Smooth muscle cell (in vitro differentiated cells): Measurements from ENCODE around the gene RHCE. TPM values are rescaled to one million over a fixed set of nuclear protein-coding genes. Genes with fewer than 3 reads are reported as not detected.
"Not testable (repeated sequence)": the region's sequence is repeated elsewhere in the genome, so short reads cannot be mapped to it uniquely, and the experiment has no call there.

Source experiments
- DNase-seq: peaks from one replicate; lab custom pipeline; 2025; ENCODE audit not compliant: unreplicated experiment; lab: John Stamatoyannopoulos, UW
- H2AFZ ChIP-seq: fragments of 200-600 bp; sonication (generic); 2 replicates; pipeline ENCODE4 v1.6.0; 2016; ENCODE audit warnings: antibody characterized with exemption, low read depth, mild to moderate bottlenecking
- H3F3A ChIP-seq: fragments of 200-600 bp; sonication (generic); 2 replicates; pipeline ENCODE4 v1.6.0; 2017; ENCODE audit warnings: antibody characterized with exemption, low read depth
- H3K27ac ChIP-seq: fragments of 200-600 bp; sonication (generic); 2 replicates; pipeline ENCODE4 v1.5.1; 2016; ENCODE audit warnings: low read depth, mild to moderate bottlenecking
- H3K27me3 ChIP-seq: fragments of 200-600 bp; sonication (generic); 2 replicates; pipeline ENCODE4 v1.6.1; 2016; ENCODE audit warnings: low read depth, mild to moderate bottlenecking
- H3K36me3 ChIP-seq: fragments of 200-600 bp; sonication (generic); 2 replicates; pipeline ENCODE4 v1.5.1; 2016; ENCODE audit warnings: low read depth
- H3K4me1 ChIP-seq: fragments of 200-600 bp; sonication (generic); 2 replicates; pipeline ENCODE4 v1.5.1; 2016; ENCODE audit warnings: low read depth
- H3K4me2 ChIP-seq: fragments of 200-600 bp; sonication (generic); 2 replicates; pipeline ENCODE4 v1.6.0; 2016; ENCODE audit warnings: mild to moderate bottlenecking
- H3K4me3 ChIP-seq: fragments of 200-600 bp; sonication (generic); 2 replicates; pipeline ENCODE4 v1.5.1; 2016; ENCODE audit warnings: mild to moderate bottlenecking
- H3K79me2 ChIP-seq: fragments of 200-600 bp; sonication (generic); 2 replicates; pipeline ENCODE4 v1.6.0; 2016; ENCODE audit warnings: low read depth, mild to moderate bottlenecking
- H3K9ac ChIP-seq: fragments of 200-600 bp; sonication (generic); 2 replicates; pipeline ENCODE4 v1.6.0; 2016; ENCODE audit warnings: low read depth
- H3K9me3 ChIP-seq: fragments of 200-600 bp; sonication (generic); replicated peaks from 2 replicates; pipeline ENCODE4 v1.5.1; 2016; ENCODE audit warnings: low read depth
- H4K20me1 ChIP-seq: fragments of 200-600 bp; sonication (generic); 2 replicates; pipeline ENCODE4 v1.6.0; 2016; ENCODE audit warnings: low read depth
- WGBS: methylation state at CpG from one replicate; pipeline ENCODE4 v1.1.7; 2016; ENCODE audit warnings: low lambda C conversion rate; 5-methylcytosine and 5-hydroxymethylcytosine counted together
- polyA plus RNA-seq: library from polyadenylated mRNA; unstranded; fragments of >200 nt; fragmentation: Nextera tagmentation; extraction: Ambion mirVana; gene quantifications from 2 replicates; pipeline ENCODE4 v1.2.1, GENCODE V29; 2016
- total RNA-seq: library from RNA; depleted of rRNA; stranded (reverse); fragments of >200 nt; gene quantifications from 2 replicates; pipeline ENCODE4 v1.2.3, GENCODE V29; 2014
- TF ChIP-seq, protein P1 (sequence below): fragments of 200-600 bp; sonication (generic); IDR thresholded peaks from 2 replicates; pipeline ENCODE4 v1.5.1; 2017; ENCODE audit warnings: borderline replicate concordance, mild to moderate bottlenecking, antibody characterized with exemption; ENCODE audit not compliant: insufficient read depth, poor library complexity, severe bottlenecking

The RHCE gene
- total and polyA plus RNA-seq, 2 experiments from 2014 or later = 0.45 to 4.9 TPM

GRCh38 chr1:25450891-25451290 is 30.3 kb upstream of the RHCE start:
- H3K4me3 ChIP-seq = no peak overlapping the region
- DNase-seq = no peak
- no peak overlapping the region for H3K4me2 ChIP-seq
- H3K36me3 ChIP-seq = peaks cover 3% of the 10 kb centered on the region
- H3K9me3 ChIP-seq = no peaks in the 10 kb centered on the region
- H3K27me3 ChIP-seq = no peaks in the 10 kb centered on the region
- H4K20me1 ChIP-seq = peaks cover 56% of the 10 kb centered on the region
- H3K27ac ChIP-seq = no peak overlapping the region
- WGBS = 98% methylated on average over 2 of the region's 2 CpGs
- TF ChIP-seq, protein P1, sequence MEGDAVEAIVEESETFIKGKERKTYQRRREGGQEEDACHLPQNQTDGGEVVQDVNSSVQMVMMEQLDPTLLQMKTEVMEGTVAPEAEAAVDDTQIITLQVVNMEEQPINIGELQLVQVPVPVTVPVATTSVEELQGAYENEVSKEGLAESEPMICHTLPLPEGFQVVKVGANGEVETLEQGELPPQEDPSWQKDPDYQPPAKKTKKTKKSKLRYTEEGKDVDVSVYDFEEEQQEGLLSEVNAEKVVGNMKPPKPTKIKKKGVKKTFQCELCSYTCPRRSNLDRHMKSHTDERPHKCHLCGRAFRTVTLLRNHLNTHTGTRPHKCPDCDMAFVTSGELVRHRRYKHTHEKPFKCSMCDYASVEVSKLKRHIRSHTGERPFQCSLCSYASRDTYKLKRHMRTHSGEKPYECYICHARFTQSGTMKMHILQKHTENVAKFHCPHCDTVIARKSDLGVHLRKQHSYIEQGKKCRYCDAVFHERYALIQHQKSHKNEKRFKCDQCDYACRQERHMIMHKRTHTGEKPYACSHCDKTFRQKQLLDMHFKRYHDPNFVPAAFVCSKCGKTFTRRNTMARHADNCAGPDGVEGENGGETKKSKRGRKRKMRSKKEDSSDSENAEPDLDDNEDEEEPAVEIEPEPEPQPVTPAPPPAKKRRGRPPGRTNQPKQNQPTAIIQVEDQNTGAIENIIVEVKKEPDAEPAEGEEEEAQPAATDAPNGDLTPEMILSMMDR = no peak
- H3K79me2 ChIP-seq = peaks cover 39% of the 10 kb centered on the region
- H3F3A ChIP-seq = no peaks in the 10 kb centered on the region
- no peak overlapping the region for H3K9ac ChIP-seq
- H2AFZ ChIP-seq = no peak overlapping the region
- H3K4me1 ChIP-seq = no peaks in the 10 kb centered on the region

DNA sequence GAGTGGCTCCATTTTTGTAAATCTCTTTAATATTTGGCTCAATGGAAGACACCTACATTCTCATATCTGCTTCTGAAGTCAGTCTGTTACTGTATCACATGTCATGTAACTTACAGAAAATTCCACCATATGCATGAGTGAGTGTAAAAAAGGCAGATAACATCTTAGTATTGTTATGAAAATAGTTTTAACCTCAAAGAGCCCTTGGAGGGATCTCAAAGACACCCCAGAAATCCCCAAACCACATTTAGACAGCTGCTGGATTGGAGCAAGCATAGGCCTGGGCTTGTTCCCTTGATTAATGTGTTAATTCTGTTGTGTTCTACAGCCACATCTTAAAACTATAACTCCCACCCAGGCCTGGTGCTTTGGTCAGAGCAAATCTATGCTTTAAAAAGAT is 26.9 kb upstream of the RHCE start:
- peak overlapping the region; percentile 23 for H3K27ac ChIP-seq
- no peak overlapping the region for H3K4me2 ChIP-seq
- DNase-seq = no peak
- no peak overlapping the region for H3K4me3 ChIP-seq
- no peak overlapping the region for H3K9ac ChIP-seq
- H3K27me3 ChIP-seq = no peaks in the 10 kb centered on the region
- TF ChIP-seq, protein P1 = no peak
- H3F3A ChIP-seq = no peaks in the 10 kb centered on the region
- no peaks in the 10 kb centered on the region for H3K36me3 ChIP-seq
- no peaks in the 10 kb centered on the region for H3K4me1 ChIP-seq
- H2AFZ ChIP-seq = no peak overlapping the region
- peaks cover 72% of the 10 kb centered on the region for H3K79me2 ChIP-seq
- peaks cover 85% of the 10 kb centered on the region for H4K20me1 ChIP-seq
- no peaks in the 10 kb centered on the region for H3K9me3 ChIP-seq

DNA sequence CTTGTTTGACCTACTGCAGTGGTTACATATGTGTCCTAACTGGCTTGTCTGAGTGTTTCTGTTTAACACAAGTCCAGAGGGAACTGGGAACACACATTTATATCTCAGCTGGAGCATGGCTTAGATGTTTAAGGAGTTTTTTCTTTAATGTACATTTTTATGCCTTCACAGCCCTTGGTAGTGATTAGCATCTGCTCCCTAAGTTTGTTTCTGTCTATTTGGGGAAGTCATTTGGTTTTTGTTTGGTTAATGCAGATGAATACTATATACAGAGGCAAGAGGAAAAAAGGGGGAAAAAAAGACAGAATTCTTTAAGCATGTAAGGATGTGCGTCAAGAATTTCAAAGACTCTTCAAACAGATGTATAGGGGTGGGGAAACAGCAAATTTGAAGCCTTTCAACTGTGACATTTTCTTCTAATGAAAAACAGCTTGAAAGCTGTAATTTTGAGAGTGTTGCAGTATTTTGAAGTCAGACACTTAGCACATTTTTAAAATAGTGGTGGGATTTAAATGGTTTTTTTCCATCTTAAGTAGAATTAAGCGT is 25.4 kb upstream of the RHCE start:
- H2AFZ ChIP-seq = no peak overlapping the region
- H3K4me3 ChIP-seq = no peak overlapping the region
- H3K9ac ChIP-seq = no peak overlapping the region
- H3F3A ChIP-seq = no peaks in the 10 kb centered on the region
- H3K79me2 ChIP-seq = peaks cover 84% of the 10 kb centered on the region
- H3K27me3 ChIP-seq = no peaks in the 10 kb centered on the region
- H3K27ac ChIP-seq = no peak overlapping the region
- no peaks in the 10 kb centered on the region for H3K36me3 ChIP-seq
- H3K4me1 ChIP-seq = no peaks in the 10 kb centered on the region
- WGBS = 40% methylated on average over 2 of the region's 2 CpGs
- DNase-seq = no peak
- peaks cover 99% of the 10 kb centered on the region for H4K20me1 ChIP-seq
- TF ChIP-seq, protein P1 = no peak
- no peaks in the 10 kb centered on the region for H3K9me3 ChIP-seq
- H3K4me2 ChIP-seq = no peak overlapping the region

DNA sequence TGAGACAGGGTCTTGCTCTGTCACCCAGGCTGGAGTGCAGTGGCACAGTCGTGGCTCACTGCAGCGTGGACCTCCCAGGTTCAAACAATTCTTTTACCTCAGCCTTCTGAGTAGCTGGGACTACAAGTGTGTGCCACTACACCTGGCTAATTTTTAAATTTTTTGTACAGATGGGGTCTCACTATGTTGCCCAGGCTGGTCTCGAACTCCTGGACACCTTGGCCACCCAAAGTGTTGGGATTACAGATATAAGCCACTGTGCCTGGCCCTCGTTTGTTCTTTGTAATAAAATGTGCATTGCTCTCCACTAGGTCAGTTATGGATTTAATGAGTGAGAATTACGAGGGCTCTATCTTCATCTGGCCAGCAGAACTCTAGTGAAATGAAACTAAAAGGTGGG is 24.0 kb upstream of the RHCE start:
- H3K27me3 ChIP-seq, H3K4me2 ChIP-seq, H3K27ac ChIP-seq, H3F3A ChIP-seq, H3K4me1 ChIP-seq, H3K9me3 ChIP-seq, DNase-seq, H3K36me3 ChIP-seq, H2AFZ ChIP-seq, H3K9ac ChIP-seq, H3K4me3 ChIP-seq: not testable (repeated sequence)
- H4K20me1 ChIP-seq = peaks cover 99% of the 10 kb centered on the region
- 86% methylated on average over 5 of the region's 5 CpGs for WGBS
- peaks cover 86% of the 10 kb centered on the region for H3K79me2 ChIP-seq
